ENCODE measurements around the gene BPNT1. TPM values are rescaled to one million over a fixed set of nuclear protein-coding genes. Genes with fewer than 3 reads are reported as not detected.

The BPNT1 gene
- total and polyA plus RNA-seq, 2 of the 8 experiments (the other 6 are each of a cell fraction or from before 2014, with no cell fraction given) = 13.2 to 16.3 TPM

GRCh38 chr1:220089650-220090556 is at the start of gene BPNT1 (continued):
- TF ChIP-seq RFX5 (IDR thresholded peaks at IDR 0.05; ENCODE audit: borderline replicate concordance, low read depth, low read length) (peak; percentile 64; the same call in 1 of the 2 replicates), CREB1 (IDR thresholded peaks at IDR 0.05) (peak; percentile 47; the same call in 1 of the 2 replicates), POLR2AphosphoS5 (IDR thresholded peaks at IDR 0.05; ENCODE audit: low read depth, low read length) (no peak), RBBP5 (IDR thresholded peaks at IDR 0.05; ENCODE audit: borderline replicate concordance, low read depth, low read length) (no peak), EP300 (IDR thresholded peaks at IDR 0.05; ENCODE audit: borderline replicate concordance in 1 of 2, low read depth in 2 of 2, low read length in 2 of 2) (no peak), CHD2 (IDR thresholded peaks at IDR 0.05; ENCODE audit: low read length) (no peak), FOSL1 (IDR thresholded peaks at IDR 0.05; ENCODE audit: insufficient read depth, low read depth, low read length) (no peak), SIN3A (conservative IDR thresholded peaks at IDR 0.05 in 1 of 2, IDR thresholded peaks at IDR 0.05 in 1 of 2; ENCODE audit: low read depth in 1 of 2, low read length in 2 of 2) (peak; percentile 68 to 96; a peak in 2 of 4 replicates), MAX (IDR thresholded peaks at IDR 0.05) (peak; percentile 44; the same call in 1 of the 2 replicates), YY1 (IDR thresholded peaks at IDR 0.05; ENCODE audit: low read depth, low read length) (peak; percentile 70), TAF7 (optimal IDR thresholded peaks at IDR 0.05; ENCODE audit: borderline replicate concordance, low read depth, low read length) (no peak), SRF (IDR thresholded peaks at IDR 0.05; ENCODE audit: low read depth, low read length) (no peak), EGR1 (IDR thresholded peaks at IDR 0.05; ENCODE audit: borderline replicate concordance, low read depth, low read length) (peak; percentile 82), SP2 (IDR thresholded peaks at IDR 0.05; ENCODE audit: low read length) (no peak), CBX8 (IDR thresholded peaks at IDR 0.05; ENCODE audit: borderline replicate concordance, low read depth, low read length) (no peak), SIRT6 (IDR thresholded peaks at IDR 0.05; ENCODE audit: low read length) (no peak), CEBPB (IDR thresholded peaks at IDR 0.05; ENCODE audit: low read depth, low read length) (no peak), USF2 (IDR thresholded peaks at IDR 0.05; ENCODE audit: low read length) (peak; percentile 45; the same call in 1 of the 2 replicates), BCL11A (IDR thresholded peaks at IDR 0.05; ENCODE audit: low read depth in 2 of 2, low read length in 2 of 2) (no peak), SUZ12 (IDR thresholded peaks at IDR 0.05; ENCODE audit: low read length) (no peak), NRF1 (IDR thresholded peaks at IDR 0.05; ENCODE audit: low read depth, low read length) (peak; percentile 34; the same call in 1 of the 2 replicates), HDAC2 (IDR thresholded peaks at IDR 0.05; ENCODE audit: borderline replicate concordance in 1 of 2, low read depth in 2 of 2, low read length in 2 of 2) (no peak)
